ENCODE measurements around the gene ATF1. TPM values are rescaled to one million over a fixed set of nuclear protein-coding genes. Genes with fewer than 3 reads are reported as not detected.
"Not testable (repeated sequence)": the region's sequence is repeated elsewhere in the genome, so short reads cannot be mapped to it uniquely, and the experiment has no call there.

ATF1 gene
- total RNA-seq, 1 donor from 2014 or later: 16.2 TPM

DNA sequence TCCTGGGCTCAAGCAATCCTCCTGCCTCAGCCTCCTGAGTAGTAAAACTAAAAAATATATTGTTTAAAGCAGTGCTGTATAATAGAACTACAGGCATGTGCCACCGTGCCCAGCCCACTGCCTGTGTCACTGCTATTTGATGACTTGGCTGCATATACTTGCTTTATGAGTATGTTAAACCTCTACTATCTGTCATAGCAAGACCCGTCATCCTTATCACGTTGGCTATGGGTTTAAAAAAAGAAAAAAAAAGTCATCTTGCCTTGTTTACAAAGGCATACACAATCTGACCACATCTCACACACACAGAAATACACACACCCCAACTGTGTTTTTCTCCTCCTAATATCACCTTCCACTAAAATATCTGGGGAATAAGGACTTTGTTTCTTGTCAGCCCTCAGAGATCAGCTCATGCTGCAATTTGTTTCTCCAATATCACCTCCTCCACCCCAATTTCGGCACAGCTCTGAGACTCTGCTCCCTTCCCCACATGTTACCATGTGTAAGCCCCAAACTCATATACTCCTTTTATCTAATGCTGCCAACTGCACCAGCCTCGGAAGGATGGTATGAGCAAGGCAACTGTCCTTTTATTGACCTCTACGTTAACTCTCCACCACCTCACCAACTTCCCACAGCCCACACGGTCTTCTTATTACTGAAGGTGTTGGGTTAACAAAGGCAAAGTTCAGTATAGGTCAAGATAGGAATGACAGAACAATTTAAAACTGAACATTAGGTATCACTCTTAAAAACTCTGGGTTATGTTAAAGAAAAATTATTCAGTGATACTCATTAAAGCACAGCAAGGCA, 78.0 kb downstream of the ATF1 start:
- TF ChIP-seq, protein P1, sequence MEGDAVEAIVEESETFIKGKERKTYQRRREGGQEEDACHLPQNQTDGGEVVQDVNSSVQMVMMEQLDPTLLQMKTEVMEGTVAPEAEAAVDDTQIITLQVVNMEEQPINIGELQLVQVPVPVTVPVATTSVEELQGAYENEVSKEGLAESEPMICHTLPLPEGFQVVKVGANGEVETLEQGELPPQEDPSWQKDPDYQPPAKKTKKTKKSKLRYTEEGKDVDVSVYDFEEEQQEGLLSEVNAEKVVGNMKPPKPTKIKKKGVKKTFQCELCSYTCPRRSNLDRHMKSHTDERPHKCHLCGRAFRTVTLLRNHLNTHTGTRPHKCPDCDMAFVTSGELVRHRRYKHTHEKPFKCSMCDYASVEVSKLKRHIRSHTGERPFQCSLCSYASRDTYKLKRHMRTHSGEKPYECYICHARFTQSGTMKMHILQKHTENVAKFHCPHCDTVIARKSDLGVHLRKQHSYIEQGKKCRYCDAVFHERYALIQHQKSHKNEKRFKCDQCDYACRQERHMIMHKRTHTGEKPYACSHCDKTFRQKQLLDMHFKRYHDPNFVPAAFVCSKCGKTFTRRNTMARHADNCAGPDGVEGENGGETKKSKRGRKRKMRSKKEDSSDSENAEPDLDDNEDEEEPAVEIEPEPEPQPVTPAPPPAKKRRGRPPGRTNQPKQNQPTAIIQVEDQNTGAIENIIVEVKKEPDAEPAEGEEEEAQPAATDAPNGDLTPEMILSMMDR (IDR thresholded peaks at IDR 0.05; ENCODE audit: unreplicated experiment): no peak
- no peak overlapping the region for H3K4me3 Mint-ChIP-seq (ENCODE audit: unreplicated experiment)
- H3K27me3 Mint-ChIP-seq (ENCODE audit: unreplicated experiment): no peaks in the 10 kb centered on the region
- peaks cover 5% of the 10 kb centered on the region for H3K9me3 Mint-ChIP-seq (ENCODE audit: unreplicated experiment)
- DNase-seq (ENCODE audit: low spot score): no peak
- H3K36me3 Mint-ChIP-seq (ENCODE audit: low read depth, unreplicated experiment): peaks cover 6% of the 10 kb centered on the region
- H3K4me1 Mint-ChIP-seq (ENCODE audit: unreplicated experiment): no peaks in the 10 kb centered on the region
- H3K27ac Mint-ChIP-seq (ENCODE audit: unreplicated experiment): no peak overlapping the region

DNA sequence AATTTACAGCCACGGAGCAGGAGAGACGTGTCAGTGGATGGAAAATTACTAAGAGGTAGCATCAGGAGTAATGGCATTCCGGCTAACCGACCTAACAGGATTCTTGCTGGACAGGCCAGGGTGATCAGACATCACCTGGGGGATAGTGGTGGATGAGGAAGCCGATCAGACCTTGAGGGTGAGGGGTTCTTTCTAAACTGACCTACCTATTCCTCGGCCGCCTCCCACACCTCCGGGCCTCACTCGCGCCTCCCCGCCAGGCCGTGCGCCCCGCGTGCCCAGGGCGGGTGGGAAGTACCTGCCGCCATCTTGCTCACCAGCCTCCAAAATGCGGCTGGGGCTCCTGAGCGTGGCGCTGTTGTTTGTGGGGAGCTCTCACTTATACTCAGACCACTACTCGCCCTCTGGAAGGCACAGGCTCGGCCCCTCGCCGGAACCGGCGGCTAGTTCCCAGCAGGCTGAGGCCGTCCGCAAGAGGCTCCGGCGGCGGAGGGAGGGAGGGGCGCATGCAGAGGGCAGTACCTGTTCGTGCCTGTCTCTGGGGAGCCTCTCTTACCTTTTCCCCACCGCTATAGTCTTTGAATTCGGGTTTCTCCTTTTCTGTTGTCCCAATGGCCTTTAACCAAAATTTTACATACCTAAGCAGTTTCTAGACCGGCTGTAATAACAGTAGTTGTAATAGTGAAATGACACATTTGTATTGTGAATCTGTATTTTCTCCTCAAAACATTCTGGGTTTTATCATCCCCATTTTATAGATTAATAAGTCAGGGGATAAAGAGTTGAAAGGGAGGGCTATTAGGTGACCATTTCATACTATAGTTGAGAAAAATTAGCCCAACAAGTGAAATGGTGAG, 79.0 kb downstream of the ATF1 start, which contains the start of gene TMPRSS12:
TMPRSS12 (plus strand) TSS at position 290 of the 857 bp plus-strand sequence; CDS start at position 329, 39 bp downstream.
- H3K36me3 Mint-ChIP-seq (ENCODE audit: low read depth, unreplicated experiment): peaks cover 6% of the 10 kb centered on the region
- H3K27ac Mint-ChIP-seq (ENCODE audit: unreplicated experiment): no peak within 1 kb of the TSS
- H3K9me3 Mint-ChIP-seq (ENCODE audit: unreplicated experiment): peaks cover 5% of the 10 kb centered on the region
- no peaks in the 10 kb centered on the region for H3K4me1 Mint-ChIP-seq (ENCODE audit: unreplicated experiment)
- DNase-seq (ENCODE audit: low spot score): no peak
- no peaks in the 10 kb centered on the region for H3K27me3 Mint-ChIP-seq (ENCODE audit: unreplicated experiment)
- TF ChIP-seq, protein P1 (IDR thresholded peaks at IDR 0.05; ENCODE audit: unreplicated experiment): no peak
- no peak within 1 kb of the TSS for H3K4me3 Mint-ChIP-seq (ENCODE audit: unreplicated experiment)

DNA sequence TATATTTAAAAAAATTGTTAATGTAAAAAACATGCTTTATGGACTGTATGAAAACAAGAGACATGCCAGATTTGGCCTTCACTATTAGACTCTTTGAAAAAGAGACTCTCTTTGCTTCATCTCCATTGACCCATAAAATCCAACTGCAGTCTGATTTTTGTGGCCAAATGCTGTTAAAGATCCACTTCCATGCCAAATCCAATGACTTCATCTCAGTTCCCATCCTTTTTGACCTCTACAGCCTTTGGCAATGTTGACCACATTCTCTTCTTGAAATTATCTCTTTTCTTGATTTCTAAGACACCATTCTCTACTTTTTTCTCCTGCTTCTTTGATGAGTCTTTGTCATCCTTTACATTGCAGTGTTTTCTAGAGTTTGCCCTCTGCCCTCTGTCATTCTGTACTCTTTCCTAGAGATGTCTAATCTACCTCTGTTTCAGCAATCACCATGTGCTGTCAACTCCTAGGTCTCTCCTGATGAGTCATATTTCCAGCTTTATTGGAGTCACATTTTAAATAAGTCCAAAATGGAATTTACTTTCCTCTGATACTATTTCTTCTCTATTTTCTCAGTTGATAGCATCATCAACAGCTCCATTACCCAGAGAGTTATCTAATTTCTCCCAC, 81.2 kb downstream of the ATF1 start:
- peaks cover 6% of the 10 kb centered on the region for H3K36me3 Mint-ChIP-seq (ENCODE audit: low read depth, unreplicated experiment)
- peaks cover 5% of the 10 kb centered on the region for H3K9me3 Mint-ChIP-seq (ENCODE audit: unreplicated experiment)
- TF ChIP-seq, protein P1 (IDR thresholded peaks at IDR 0.05; ENCODE audit: unreplicated experiment): no peak
- no peaks in the 10 kb centered on the region for H3K4me1 Mint-ChIP-seq (ENCODE audit: unreplicated experiment)
- H3K4me3 Mint-ChIP-seq (ENCODE audit: unreplicated experiment): no peak overlapping the region
- no peak overlapping the region for H3K27ac Mint-ChIP-seq (ENCODE audit: unreplicated experiment)
- H3K27me3 Mint-ChIP-seq (ENCODE audit: unreplicated experiment): no peaks in the 10 kb centered on the region
- DNase-seq (ENCODE audit: low spot score): no peak

DNA sequence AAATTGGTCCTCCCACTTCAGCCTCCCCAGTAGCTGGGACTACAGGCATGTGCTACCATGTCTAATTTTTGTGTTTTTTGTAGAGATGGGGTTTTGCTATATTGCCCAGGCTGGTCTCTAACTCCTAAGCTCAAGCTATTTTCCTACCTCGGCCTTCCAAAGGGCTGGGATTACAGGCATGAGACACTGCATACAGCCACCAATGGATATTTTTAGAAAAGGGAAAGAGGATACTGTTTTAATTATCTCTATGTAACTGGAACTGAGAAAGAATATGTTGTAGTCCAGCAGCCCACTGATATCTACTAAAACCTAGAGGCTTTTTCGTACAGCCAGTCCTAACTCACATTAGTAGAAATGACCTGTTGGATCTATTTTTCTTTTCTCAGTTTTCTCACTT, 85.1 kb downstream of the ATF1 start:
- Mint-ChIP-seq H3K27ac (ENCODE audit: unreplicated experiment) (no peak overlapping the region), H3K27me3 (ENCODE audit: unreplicated experiment) (no peaks in the 10 kb centered on the region), H3K36me3 (ENCODE audit: low read depth, unreplicated experiment) (no peaks in the 10 kb centered on the region), H3K4me3 (ENCODE audit: unreplicated experiment) (no peak overlapping the region), H3K4me1 (ENCODE audit: unreplicated experiment) (no peaks in the 10 kb centered on the region), H3K9me3 (ENCODE audit: unreplicated experiment) (no peaks in the 10 kb centered on the region)
- DNase-seq (ENCODE audit: low spot score): no peak
- TF ChIP-seq, protein P1 (IDR thresholded peaks at IDR 0.05; ENCODE audit: unreplicated experiment): no peak

DNA sequence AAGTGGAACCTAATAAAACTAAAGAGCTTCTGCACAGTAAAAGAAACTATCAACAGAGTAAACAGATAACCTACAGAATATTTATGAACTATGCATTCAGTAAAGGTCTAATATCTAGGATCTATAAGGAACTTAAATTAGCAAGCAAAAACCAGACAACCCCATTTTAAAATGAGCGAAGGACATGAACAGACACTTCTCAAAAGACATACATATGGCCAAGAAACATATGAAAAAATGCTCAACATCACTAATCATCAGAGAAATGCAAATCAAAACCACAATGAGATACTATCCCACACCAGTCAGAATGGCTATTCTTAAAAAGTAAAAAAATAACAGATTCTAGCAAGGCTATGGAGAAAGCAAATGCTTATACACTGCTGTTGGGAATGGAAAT, 91.3 kb downstream of the ATF1 start:
- not testable (repeated sequence) for DNase-seq (ENCODE audit: low spot score); H3K27me3 Mint-ChIP-seq (ENCODE audit: unreplicated experiment); H3K9me3 Mint-ChIP-seq (ENCODE audit: unreplicated experiment); H3K4me3 Mint-ChIP-seq (ENCODE audit: unreplicated experiment); H3K27ac Mint-ChIP-seq (ENCODE audit: unreplicated experiment); H3K36me3 Mint-ChIP-seq (ENCODE audit: low read depth, unreplicated experiment); H3K4me1 Mint-ChIP-seq (ENCODE audit: unreplicated experiment)

DNA sequence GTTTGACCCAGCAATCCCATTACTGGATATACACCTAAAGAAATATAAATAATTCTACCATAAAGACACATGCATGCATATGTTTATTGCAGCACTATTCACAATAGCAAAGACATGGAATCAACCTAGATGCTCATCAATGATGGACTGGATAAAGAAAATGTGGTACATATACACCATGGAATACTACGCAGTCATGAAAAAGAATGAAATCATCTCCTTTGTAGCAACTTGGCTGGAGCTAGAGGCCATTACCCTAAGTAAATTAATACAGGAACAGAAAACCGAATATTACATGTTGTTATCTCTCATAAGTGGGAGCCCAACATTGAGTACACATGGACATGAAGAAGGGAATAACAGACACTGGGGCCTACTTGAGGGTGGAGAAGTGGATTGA, 91.8 kb downstream of the ATF1 start:
- not testable (repeated sequence) for H3K4me1 Mint-ChIP-seq (ENCODE audit: unreplicated experiment); H3K27me3 Mint-ChIP-seq (ENCODE audit: unreplicated experiment); H3K27ac Mint-ChIP-seq (ENCODE audit: unreplicated experiment); H3K36me3 Mint-ChIP-seq (ENCODE audit: low read depth, unreplicated experiment); H3K9me3 Mint-ChIP-seq (ENCODE audit: unreplicated experiment); DNase-seq (ENCODE audit: low spot score); H3K4me3 Mint-ChIP-seq (ENCODE audit: unreplicated experiment)

All from endothelial cell (in vitro differentiated cells).